Central memory CD8-positive, alpha-beta T cell (primary cell): ENCODE measurements around the gene B4GALT1.

ENCODE experiments used
- ATAC-seq: fragments of 150-1000 bp; cut with Tn5 transposase; replicated peaks from 2 replicates; pipeline ENCODE4 v1.10.0; 2022; ENCODE audit warnings: mild to moderate bottlenecking, moderate FRiP score, moderate number of reproducible peaks; ENCODE audit not compliant: poor library complexity, severe bottlenecking; ENCODE audit errors: extremely low read depth
- DNase-seq, 2 donors: peaks; one replicate each; pipeline ENCODE4 v3.0.0; 2021; ENCODE audit warnings: low spot score in 2 of 2
- H3K27ac Mint-ChIP-seq: one replicate; pipeline ENCODE4 v1.8.0; 2022; ENCODE audit warnings: low read depth, mild to moderate bottlenecking, moderate library complexity, mixed read lengths
- H3K27me3 Mint-ChIP-seq: one replicate; pipeline ENCODE4 v1.8.0; 2022; ENCODE audit warnings: mixed read lengths
- H3K36me3 Mint-ChIP-seq: one replicate; pipeline ENCODE4 v1.8.0; 2022; ENCODE audit warnings: mild to moderate bottlenecking, moderate library complexity, mixed read lengths; ENCODE audit not compliant: insufficient read depth
- H3K4me1 Mint-ChIP-seq: one replicate; pipeline ENCODE4 v1.8.0; 2022; ENCODE audit warnings: mixed read lengths
- H3K4me3 Mint-ChIP-seq: one replicate; pipeline ENCODE4 v1.8.0; 2022; ENCODE audit warnings: mild to moderate bottlenecking, moderate library complexity, mixed read lengths
- H3K9me3 Mint-ChIP-seq: one replicate; pipeline ENCODE4 v1.8.0; 2022; ENCODE audit warnings: mixed read lengths

The B4GALT1 gene

DNA sequence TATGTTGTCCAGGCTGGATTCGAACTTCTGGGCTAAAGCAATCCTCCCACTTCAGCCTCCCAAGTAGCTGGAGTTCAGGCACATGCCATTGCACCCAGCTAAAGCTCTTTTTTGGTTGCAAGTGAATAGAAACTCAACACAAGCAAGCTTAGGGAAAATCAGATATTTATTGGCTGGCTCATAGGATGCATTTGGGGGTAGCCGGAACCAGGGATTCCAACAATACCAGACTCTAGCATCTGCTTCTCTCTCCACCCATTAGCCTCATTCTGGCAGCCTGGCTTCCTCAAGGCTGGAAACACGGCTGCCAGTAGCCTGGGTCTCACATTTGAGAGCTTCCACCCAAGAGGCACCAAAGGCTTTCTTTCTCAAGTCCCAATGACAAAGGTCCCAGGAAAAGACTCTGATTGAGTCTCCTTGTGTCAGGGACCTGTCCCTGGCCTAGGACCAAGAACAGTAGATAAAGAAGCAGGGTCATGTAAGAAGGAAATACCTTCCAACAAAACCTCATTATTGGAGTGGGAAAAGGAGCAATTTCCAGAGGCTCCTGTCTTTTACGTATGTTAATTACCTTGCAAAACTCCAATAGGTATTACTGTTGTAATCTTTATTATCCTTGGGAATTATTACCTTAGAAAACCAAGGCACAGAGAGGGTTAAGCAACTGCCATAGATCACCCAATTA lies 23.0 kb upstream of the B4GALT1 start:
- H3K27ac Mint-ChIP-seq: no peak overlapping the region
- H3K9me3 Mint-ChIP-seq: no peaks in the 10 kb centered on the region
- no peaks in the 10 kb centered on the region for H3K4me1 Mint-ChIP-seq
- DNase-seq: no peak
- no peaks in the 10 kb centered on the region for H3K36me3 Mint-ChIP-seq
- peaks cover 8% of the 10 kb centered on the region for H3K27me3 Mint-ChIP-seq
- H3K4me3 Mint-ChIP-seq: no peak overlapping the region
- no peak for ATAC-seq

DNA sequence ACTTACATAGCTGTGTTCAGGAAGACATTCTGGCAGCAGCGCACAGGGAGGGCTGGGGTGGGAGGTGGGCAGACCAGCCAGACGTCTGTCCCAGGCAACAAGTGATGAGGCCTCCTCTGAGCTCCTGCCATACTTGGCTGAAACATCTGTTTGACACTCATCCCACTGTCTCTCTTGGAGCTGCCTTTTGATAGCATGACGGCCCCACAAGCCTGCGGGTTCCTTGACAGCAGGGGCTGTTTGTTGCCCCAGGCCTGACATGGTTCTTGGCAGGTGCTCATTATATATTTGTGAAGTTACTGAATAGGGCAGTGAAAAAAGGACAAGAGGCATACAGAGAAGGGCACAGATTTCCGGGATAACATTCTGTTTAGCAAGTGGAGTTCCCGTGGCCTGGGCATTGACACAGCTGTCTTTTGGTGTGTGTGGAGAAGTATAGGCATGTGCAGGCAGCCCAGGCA lies 22.2 kb upstream of the B4GALT1 start:
- DNase-seq (no peak), ATAC-seq (no peak)
- H3K9me3 Mint-ChIP-seq: no peaks in the 10 kb centered on the region
- no peaks in the 10 kb centered on the region for H3K4me1 Mint-ChIP-seq
- no peak overlapping the region for H3K27ac Mint-ChIP-seq
- no peak overlapping the region for H3K4me3 Mint-ChIP-seq
- H3K36me3 Mint-ChIP-seq: no peaks in the 10 kb centered on the region
- peaks cover 15% of the 10 kb centered on the region for H3K27me3 Mint-ChIP-seq

DNA sequence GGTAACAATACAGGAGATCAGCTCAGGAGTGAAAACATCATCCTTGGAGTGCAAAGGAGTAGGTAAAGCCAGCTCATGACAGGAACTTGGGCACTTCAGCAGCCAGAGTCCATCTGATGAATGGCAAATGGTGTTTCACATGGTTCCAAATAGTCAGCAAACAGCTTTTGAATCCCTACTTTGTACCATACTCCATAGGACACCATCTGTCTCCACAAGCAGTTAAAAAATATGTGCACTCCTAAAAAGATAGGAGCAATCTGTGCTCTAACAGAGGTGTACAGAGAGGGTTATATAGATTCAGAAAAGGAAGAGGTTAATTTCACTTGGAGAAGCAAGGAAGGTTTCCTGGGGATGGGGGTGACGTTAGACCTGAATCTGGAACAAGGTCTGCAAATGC lies 21.6 kb upstream of the B4GALT1 start:
- ATAC-seq: no peak
- no peak for DNase-seq
- Mint-ChIP-seq H3K27me3 (peaks cover 15% of the 10 kb centered on the region), H3K36me3 (no peaks in the 10 kb centered on the region), H3K4me3 (no peak overlapping the region), H3K4me1 (no peaks in the 10 kb centered on the region), H3K27ac (no peak overlapping the region), H3K9me3 (no peaks in the 10 kb centered on the region)

DNA sequence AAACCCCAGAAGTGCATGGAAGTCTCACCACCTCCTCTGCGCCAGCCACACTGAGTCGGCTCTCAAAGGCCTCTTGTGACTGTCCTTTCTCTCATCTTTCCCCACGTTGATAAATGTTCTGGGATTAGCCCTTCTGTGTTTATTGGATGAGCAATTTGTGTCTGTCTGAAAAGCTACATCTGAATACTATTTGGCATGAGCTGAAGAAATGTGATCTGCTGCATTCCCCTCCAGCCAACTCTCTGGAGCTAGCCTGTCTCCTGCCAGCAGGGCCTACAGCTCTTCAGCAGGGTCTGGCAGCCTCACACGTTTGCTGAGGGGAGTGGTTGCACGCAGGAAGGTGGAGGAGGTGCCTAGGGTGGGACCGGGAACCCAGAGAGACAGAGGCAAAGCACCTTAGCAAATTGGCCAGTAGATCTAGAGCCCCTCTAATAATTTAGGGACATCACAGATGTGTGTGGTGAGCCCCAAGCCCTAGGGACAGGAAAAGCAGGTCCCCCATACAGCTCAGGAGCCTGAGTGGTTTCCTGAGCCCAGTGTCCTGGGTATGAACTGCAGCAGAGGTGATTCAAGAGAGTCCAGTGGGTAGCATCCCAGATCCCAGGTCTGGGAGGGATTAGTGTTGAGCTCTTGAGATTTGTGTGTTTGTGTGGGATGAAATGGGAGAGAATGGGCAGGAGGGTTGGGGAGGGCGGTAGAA lies 20.5 kb upstream of the B4GALT1 start:
- Mint-ChIP-seq H3K36me3 (no peaks in the 10 kb centered on the region), H3K9me3 (no peaks in the 10 kb centered on the region), H3K4me1 (no peaks in the 10 kb centered on the region), H3K27ac (no peak overlapping the region), H3K27me3 (peaks cover 17% of the 10 kb centered on the region), H3K4me3 (no peak overlapping the region)
- no peak for DNase-seq
- no peak for ATAC-seq

GRCh38 chr9:33186457-33187168 lies 19.5 kb upstream of the B4GALT1 start:
- H3K4me3 Mint-ChIP-seq: no peak overlapping the region
- H3K9me3 Mint-ChIP-seq: no peaks in the 10 kb centered on the region
- no peaks in the 10 kb centered on the region for H3K36me3 Mint-ChIP-seq
- DNase-seq (no peak), ATAC-seq (no peak)
- H3K27ac Mint-ChIP-seq: no peak overlapping the region
- no peaks in the 10 kb centered on the region for H3K4me1 Mint-ChIP-seq
- peaks cover 27% of the 10 kb centered on the region for H3K27me3 Mint-ChIP-seq

DNA sequence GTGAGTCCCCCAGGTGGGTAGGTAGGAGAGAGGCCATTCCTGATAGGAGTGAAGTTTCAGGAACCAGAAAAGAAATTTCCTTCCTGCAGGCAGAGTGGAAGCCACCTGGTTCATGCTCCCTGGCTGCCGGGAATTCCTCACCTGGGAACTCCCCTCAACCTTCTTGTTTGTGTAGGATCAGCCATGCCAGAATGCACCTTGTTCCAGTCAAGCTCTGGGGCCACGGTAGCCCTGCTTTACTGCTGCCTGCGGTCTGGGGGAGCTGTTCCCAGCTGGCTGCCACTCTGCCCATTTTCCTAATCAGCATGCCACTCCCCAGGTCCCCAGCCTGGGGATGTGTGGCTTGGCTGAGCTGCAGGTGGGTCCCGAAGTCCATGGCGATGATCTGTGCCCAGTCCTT lies 18.7 kb upstream of the B4GALT1 start:
- Mint-ChIP-seq H3K27ac (no peak overlapping the region), H3K36me3 (no peaks in the 10 kb centered on the region), H3K27me3 (peaks cover 27% of the 10 kb centered on the region), H3K4me1 (no peaks in the 10 kb centered on the region), H3K9me3 (no peaks in the 10 kb centered on the region), H3K4me3 (no peak overlapping the region)
- ATAC-seq: no peak
- no peak for DNase-seq

DNA sequence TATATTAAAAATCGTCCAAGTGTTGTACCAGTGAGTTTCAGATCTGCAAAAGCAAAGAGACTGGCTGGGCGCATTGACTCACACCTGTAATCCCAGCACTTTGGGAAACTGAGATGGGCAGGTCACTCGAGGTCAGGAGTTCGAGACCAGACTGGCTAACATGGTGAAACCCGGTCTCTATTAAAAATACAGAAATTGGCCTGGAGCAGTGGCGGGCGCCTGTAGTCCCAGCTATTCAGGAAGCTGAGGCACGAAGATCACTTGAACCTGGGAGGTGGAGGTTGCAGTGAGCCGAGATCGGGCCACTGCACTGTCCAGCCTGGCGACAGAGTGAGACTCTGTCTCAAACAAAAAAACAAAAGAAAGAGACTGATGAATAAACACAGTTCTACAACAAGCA lies 18.3 kb upstream of the B4GALT1 start:
- no peaks in the 10 kb centered on the region for H3K4me1 Mint-ChIP-seq
- ATAC-seq (no peak), DNase-seq (no peak)
- H3K4me3 Mint-ChIP-seq: no peak overlapping the region
- H3K27me3 Mint-ChIP-seq: peaks cover 27% of the 10 kb centered on the region
- H3K36me3 Mint-ChIP-seq: no peaks in the 10 kb centered on the region
- H3K9me3 Mint-ChIP-seq: no peaks in the 10 kb centered on the region
- no peak overlapping the region for H3K27ac Mint-ChIP-seq

DNA sequence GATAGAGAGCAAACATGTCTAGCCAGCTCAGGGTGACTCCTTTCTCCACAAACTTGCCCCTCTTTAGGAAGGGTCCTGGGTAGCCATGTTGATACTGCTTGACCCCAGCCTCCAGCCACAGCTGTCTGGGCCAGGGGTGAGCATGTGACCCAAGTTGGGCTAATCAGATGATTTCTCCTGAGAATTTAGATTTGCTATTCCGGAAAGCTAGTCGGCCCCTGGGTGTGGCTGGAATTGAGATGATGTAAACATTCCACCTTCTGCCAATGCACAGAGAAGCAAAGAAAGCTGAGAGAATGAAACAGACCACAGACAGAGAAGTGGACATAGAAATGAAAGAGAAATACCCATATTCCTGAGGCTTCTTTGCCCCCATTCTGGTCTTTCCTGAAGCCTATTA lies 17.8 kb upstream of the B4GALT1 start:
- peaks cover 27% of the 10 kb centered on the region for H3K27me3 Mint-ChIP-seq
- H3K27ac Mint-ChIP-seq: no peak overlapping the region
- ATAC-seq (no peak), DNase-seq (no peak)
- no peaks in the 10 kb centered on the region for H3K36me3 Mint-ChIP-seq
- no peaks in the 10 kb centered on the region for H3K9me3 Mint-ChIP-seq
- H3K4me3 Mint-ChIP-seq: no peak overlapping the region
- H3K4me1 Mint-ChIP-seq: no peaks in the 10 kb centered on the region

GRCh38 chr9:33182519-33182918 lies 15.4 kb upstream of the B4GALT1 start:
- DNase-seq (no peak), ATAC-seq (no peak)
- Mint-ChIP-seq H3K4me3 (no peak overlapping the region), H3K9me3 (no peaks in the 10 kb centered on the region), H3K27me3 (peaks cover 27% of the 10 kb centered on the region), H3K4me1 (no peaks in the 10 kb centered on the region), H3K27ac (no peak overlapping the region), H3K36me3 (no peaks in the 10 kb centered on the region)

DNA sequence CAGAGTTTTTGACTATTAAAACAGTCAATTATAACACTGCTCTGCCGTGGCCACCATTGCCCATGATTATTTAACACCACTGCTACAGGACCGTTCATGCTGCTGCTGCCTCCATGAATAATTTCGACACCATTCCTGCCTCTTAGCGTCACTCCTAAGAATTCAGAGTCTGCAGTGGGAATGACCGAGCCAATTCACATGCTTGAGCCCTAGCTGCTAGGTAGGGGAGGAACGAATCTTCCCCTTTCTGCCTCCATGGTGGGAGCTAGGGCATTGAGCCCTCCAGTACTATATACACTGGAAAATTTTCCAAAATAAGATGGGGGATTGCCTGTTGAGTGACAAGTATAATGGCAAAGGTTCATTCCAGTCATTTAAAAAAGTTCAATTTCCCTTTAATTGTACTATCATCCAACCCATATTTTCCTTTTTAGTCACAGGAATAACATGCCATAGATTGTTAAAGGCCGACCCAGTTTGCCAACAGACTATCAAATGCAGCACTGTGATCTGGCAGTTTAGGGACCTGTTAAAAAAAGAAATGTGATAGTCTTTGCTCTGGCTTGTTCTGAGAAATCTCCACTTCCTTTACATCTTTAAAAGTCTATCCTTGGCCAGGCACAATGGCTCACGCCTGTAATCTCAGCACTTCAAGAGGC lies 13.5 kb upstream of the B4GALT1 start:
- H3K9me3 Mint-ChIP-seq: no peaks in the 10 kb centered on the region
- H3K27me3 Mint-ChIP-seq: peaks cover 24% of the 10 kb centered on the region
- no peak overlapping the region for H3K4me3 Mint-ChIP-seq
- ATAC-seq (no peak), DNase-seq (no peak)
- H3K27ac Mint-ChIP-seq: no peak overlapping the region
- H3K36me3 Mint-ChIP-seq: no peaks in the 10 kb centered on the region
- no peaks in the 10 kb centered on the region for H3K4me1 Mint-ChIP-seq

DNA sequence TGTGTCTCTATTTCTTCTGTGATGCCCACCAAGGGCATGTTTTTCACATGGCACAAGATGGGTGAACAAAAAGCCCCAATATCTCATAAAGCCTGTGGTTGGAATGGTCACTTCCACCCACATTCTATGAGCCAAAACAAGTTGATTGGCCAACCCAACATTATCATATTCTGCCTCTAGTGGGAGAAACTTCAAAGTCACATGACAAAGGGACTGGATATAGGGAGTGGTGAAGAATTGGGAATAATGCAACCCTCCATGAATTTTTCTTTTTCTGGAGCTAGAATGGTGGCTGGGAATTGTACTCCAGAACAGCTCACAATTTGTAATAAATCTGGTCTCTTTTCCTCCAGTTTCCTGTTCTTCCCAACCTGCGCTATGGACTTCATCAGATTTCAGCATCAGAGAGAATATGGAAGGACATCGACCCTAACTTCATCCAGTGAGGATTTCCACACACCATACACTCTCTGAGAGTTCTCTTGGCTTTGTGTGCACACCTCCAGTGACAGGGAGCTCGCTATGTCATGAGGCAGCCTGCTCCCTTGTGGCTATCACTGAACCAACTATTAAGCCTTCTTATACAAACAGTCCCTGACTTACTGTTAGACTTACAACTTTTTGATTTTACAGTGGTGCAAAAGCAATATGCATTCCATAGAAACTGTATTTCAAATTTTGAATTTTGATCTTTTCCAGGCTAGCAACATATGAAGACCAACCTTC lies 12.0 kb upstream of the B4GALT1 start:
- ATAC-seq: peak; percentile 43
- no peaks in the 10 kb centered on the region for H3K36me3 Mint-ChIP-seq

DNA sequence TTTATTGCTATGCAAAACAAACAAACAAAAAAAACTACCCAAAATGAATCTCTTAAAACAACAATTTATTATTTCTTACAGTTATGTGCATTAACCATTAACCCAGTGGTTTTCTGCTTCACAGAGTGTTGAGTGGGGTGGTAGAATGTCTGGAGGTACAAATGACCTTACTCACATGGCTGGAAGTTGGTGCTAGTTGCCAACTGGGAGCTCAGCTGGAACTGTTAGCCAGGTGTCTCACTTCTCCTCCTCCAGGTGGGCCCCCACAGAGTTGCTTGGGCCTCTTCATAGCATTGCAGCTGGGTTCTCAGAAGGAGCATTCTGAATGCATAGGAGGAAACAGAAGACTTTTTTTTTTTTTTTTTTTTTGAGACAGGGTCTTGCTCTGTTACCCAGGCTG lies 10.5 kb upstream of the B4GALT1 start:
- H3K4me3 Mint-ChIP-seq: no peak overlapping the region
- DNase-seq: no peak
- no peaks in the 10 kb centered on the region for H3K36me3 Mint-ChIP-seq
- no peak for ATAC-seq
- H3K4me1 Mint-ChIP-seq: no peaks in the 10 kb centered on the region
- no peaks in the 10 kb centered on the region for H3K9me3 Mint-ChIP-seq
- no peak overlapping the region for H3K27ac Mint-ChIP-seq
- peaks cover 10% of the 10 kb centered on the region for H3K27me3 Mint-ChIP-seq

More for the DNA sequence above, 12.0 kb upstream of the B4GALT1 start:
- Mint-ChIP-seq H3K9me3 (no peaks in the 10 kb centered on the region), H3K27ac (no peak overlapping the region), H3K4me3 (no peak overlapping the region), H3K27me3 (peaks cover 12% of the 10 kb centered on the region), H3K4me1 (no peaks in the 10 kb centered on the region)
- DNase-seq: no peak
